H1 (cell line): ENCODE measurements around the gene PRICKLE2. TPM values are rescaled to one million over a fixed set of nuclear protein-coding genes. Genes with fewer than 3 reads are reported as not detected.

Experiments
- FOSL1 ChIP-seq: IDR thresholded peaks from 2 replicates; pipeline ENCODE4 v1.6.1; 2011; ENCODE audit warnings: mild to moderate bottlenecking, low read depth, low read length, moderate library complexity; ENCODE audit not compliant: insufficient read depth
- KDM4A ChIP-seq: IDR thresholded peaks from one replicate; pipeline ENCODE4 v1.7.1; 2012; ENCODE audit warnings: low read depth, mild to moderate bottlenecking, moderate library complexity, low read length, inconsistent platforms; ENCODE audit not compliant: severe bottlenecking
- SIRT6 ChIP-seq: IDR thresholded peaks from one replicate; pipeline ENCODE4 v1.7.1; 2012; ENCODE audit warnings: low read length, inconsistent platforms
- SRF ChIP-seq: IDR thresholded peaks from 2 replicates; pipeline ENCODE4 v1.6.1; 2011; ENCODE audit warnings: mild to moderate bottlenecking, low read depth, low read length, moderate library complexity
- TAF1 ChIP-seq: IDR thresholded peaks from 2 replicates; pipeline ENCODE4 v1.6.1; 2011; ENCODE audit warnings: mild to moderate bottlenecking, low read depth, low read length
- ZNF274 ChIP-seq: IDR thresholded peaks from 2 replicates; pipeline ENCODE4 v1.7.0; 2012; ENCODE audit warnings: low read length, borderline replicate concordance; ENCODE audit errors: extremely low read depth
- polyA plus RNA-seq, 7 experiments: library from polyadenylated mRNA; depleted of rRNA in 3 of 7; stranded (reverse) in 5 of 7; unstranded in 2 of 7; fragments of >200 nt in 5 of 7; fragments of 200-250 nt in 2 of 7; gene quantifications; 1 replicate in 5 of 7; 2 replicates in 1 of 7; 4 replicates in 1 of 7; pipeline versions ENCODE4 v1.2.1 to v1.2.3, GENCODE V29; 2011 to 2013; ENCODE audit warnings: missing spikeins in 2 of 7, mixed read lengths in 2 of 7
- total RNA-seq: library from RNA; stranded (reverse); fragmentation: NEBNext Ultra II Directional; extraction: Animal tissue kit (Norgen Biotek cat#: 25700); gene quantifications from 2 replicates; pipeline ENCODE4 v1.2.1, GENCODE V29; 2021
- TF ChIP-seq, protein P1 (sequence below), 3 experiments: IDR thresholded peaks; 1 replicate in 2 of 3; 2 replicates in 1 of 3; pipeline versions ENCODE4 v1.5.1 to v1.6.1; 2011; ENCODE audit warnings: low read length in 3 of 3, mild to moderate bottlenecking in 3 of 3, inconsistent platforms in 2 of 3, low read depth in 1 of 3, moderate library complexity in 1 of 3; ENCODE audit not compliant: insufficient read depth in 1 of 3; ENCODE audit errors: control extremely low read depth in 1 of 3
- TF ChIP-seq, protein P2 (sequence below): IDR thresholded peaks from 2 replicates; pipeline ENCODE4 v1.6.1; 2012; ENCODE audit warnings: low read length, inconsistent platforms

Gene PRICKLE2
- total and polyA plus RNA-seq, 2 of the 8 experiments (the other 6 are each of a cell fraction or from before 2014, with no cell fraction given), result 2.9 to 8.0 TPM

DNA sequence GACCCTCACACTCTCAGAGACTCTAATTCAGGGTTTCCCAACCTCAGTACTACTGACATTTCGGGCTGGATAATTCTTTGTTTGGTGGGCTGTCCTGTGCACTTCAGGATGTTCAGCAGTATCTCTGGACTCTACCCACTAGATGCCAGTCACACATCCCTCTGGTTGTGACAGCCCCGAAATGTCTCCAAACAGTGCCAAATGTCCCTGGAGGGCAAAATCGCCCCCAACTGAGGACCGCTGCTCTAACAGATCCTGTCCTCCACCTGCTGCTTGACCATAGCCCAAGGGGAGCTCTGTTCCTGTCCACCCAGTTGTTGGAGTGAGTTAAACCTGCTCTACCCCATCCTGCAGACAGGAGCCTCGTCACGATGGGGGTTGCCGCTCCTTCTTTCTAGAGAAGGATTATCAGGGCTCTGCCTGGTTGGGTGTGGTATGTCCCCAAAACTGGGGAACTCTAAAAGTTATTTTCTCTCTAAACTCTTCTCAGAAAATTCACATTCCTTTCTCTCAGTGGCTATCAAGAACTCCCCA lies 116.4 kb downstream of the PRICKLE2 start (continued):
- TF ChIP-seq, protein P1, sequence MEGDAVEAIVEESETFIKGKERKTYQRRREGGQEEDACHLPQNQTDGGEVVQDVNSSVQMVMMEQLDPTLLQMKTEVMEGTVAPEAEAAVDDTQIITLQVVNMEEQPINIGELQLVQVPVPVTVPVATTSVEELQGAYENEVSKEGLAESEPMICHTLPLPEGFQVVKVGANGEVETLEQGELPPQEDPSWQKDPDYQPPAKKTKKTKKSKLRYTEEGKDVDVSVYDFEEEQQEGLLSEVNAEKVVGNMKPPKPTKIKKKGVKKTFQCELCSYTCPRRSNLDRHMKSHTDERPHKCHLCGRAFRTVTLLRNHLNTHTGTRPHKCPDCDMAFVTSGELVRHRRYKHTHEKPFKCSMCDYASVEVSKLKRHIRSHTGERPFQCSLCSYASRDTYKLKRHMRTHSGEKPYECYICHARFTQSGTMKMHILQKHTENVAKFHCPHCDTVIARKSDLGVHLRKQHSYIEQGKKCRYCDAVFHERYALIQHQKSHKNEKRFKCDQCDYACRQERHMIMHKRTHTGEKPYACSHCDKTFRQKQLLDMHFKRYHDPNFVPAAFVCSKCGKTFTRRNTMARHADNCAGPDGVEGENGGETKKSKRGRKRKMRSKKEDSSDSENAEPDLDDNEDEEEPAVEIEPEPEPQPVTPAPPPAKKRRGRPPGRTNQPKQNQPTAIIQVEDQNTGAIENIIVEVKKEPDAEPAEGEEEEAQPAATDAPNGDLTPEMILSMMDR (IDR thresholded peaks at IDR 0.05; ENCODE audit: control extremely low read depth in 1 of 3, insufficient read depth in 1 of 3, low read depth in 1 of 3, low read length in 3 of 3), result no peak
- no peak for TF ChIP-seq FOSL1
- TF ChIP-seq ZNF274, result no peak
- no peak for TF ChIP-seq KDM4A
- TF ChIP-seq TAF1, result no peak
- TF ChIP-seq, protein P2, sequence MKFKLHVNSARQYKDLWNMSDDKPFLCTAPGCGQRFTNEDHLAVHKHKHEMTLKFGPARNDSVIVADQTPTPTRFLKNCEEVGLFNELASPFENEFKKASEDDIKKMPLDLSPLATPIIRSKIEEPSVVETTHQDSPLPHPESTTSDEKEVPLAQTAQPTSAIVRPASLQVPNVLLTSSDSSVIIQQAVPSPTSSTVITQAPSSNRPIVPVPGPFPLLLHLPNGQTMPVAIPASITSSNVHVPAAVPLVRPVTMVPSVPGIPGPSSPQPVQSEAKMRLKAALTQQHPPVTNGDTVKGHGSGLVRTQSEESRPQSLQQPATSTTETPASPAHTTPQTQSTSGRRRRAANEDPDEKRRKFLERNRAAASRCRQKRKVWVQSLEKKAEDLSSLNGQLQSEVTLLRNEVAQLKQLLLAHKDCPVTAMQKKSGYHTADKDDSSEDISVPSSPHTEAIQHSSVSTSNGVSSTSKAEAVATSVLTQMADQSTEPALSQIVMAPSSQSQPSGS, result no peak
- no peak for TF ChIP-seq SRF
- no peak for TF ChIP-seq SIRT6
